Liver (tissue), 9 donors: ENCODE data around the gene DSG3. TPM values are rescaled to one million over a fixed set of nuclear protein-coding genes. Genes with fewer than 3 reads are reported as not detected.

Experiments used
- DNase-seq: peaks from one replicate; pipeline ENCODE4 v3.0.0-alpha.2; 2017; ENCODE audit warnings: low spot score
- H3K27ac ChIP-seq, 2 donors: one replicate each; pipeline ENCODE4 v1.7.0; 2013; ENCODE audit warnings: inconsistent platforms in 2 of 2, low read length in 2 of 2, control low read depth in 1 of 2, low read depth in 1 of 2, mild to moderate bottlenecking in 1 of 2
- H3K27me3 ChIP-seq, 4 donors: one replicate each; pipeline versions ENCODE4 v1.6.1 to v1.7.0; 2013; ENCODE audit warnings: low read length in 3 of 4, inconsistent platforms in 1 of 4, mild to moderate bottlenecking in 1 of 4, moderate library complexity in 1 of 4; ENCODE audit not compliant: control insufficient read depth in 4 of 4, insufficient read depth in 4 of 4
- H3K36me3 ChIP-seq, 4 donors: one replicate each; pipeline versions ENCODE4 v1.6.1 to v1.7.0; 2013; ENCODE audit warnings: low read length in 3 of 4, mild to moderate bottlenecking in 3 of 4, low read depth in 1 of 4, moderate library complexity in 1 of 4; ENCODE audit not compliant: control insufficient read depth in 4 of 4, insufficient read depth in 3 of 4
- H3K4me1 ChIP-seq, 4 donors: one replicate each; pipeline versions ENCODE4 v1.6.1 to v1.7.0; 2013; ENCODE audit warnings: low read length in 3 of 4, mild to moderate bottlenecking in 3 of 4, moderate library complexity in 1 of 4; ENCODE audit not compliant: control insufficient read depth in 4 of 4, insufficient read depth in 4 of 4
- H3K4me3 ChIP-seq, 3 donors: one replicate each; pipeline versions ENCODE4 v1.6.1 to v1.7.0; 2013; ENCODE audit warnings: low read length in 3 of 3, control low read depth in 1 of 3, low read depth in 1 of 3, mild to moderate bottlenecking in 1 of 3
- H3K9ac ChIP-seq, 2 donors: one replicate each; pipeline ENCODE4 v1.7.0; 2013; ENCODE audit warnings: low read length in 2 of 2, mild to moderate bottlenecking in 2 of 2, moderate library complexity in 2 of 2, control low read depth in 1 of 2, low read depth in 1 of 2
- H3K9me3 ChIP-seq, 4 donors: one replicate each; pipeline versions ENCODE4 v1.6.1 to v1.7.0; 2013; ENCODE audit warnings: low read length in 3 of 4; ENCODE audit not compliant: control insufficient read depth in 4 of 4
- EGR1 ChIP-seq, 2 donors: IDR thresholded peaks; 2 replicates each; pipeline ENCODE4 v1.6.1; 2016 to 2018; ENCODE audit warnings: antibody characterized with exemption in 2 of 2, low read depth in 2 of 2
- FOXA1 ChIP-seq: IDR thresholded peaks from 2 replicates; pipeline ENCODE4 v1.6.1; 2016; ENCODE audit warnings: antibody characterized with exemption
- FOXA2 ChIP-seq: IDR thresholded peaks from 2 replicates; pipeline ENCODE4 v1.6.1; 2016; ENCODE audit warnings: antibody characterized with exemption
- HNF4G ChIP-seq: IDR thresholded peaks from 2 replicates; pipeline ENCODE4 v1.6.1; 2016; ENCODE audit warnings: antibody characterized with exemption
- JUND ChIP-seq, 2 donors: IDR thresholded peaks; 2 replicates each; pipeline ENCODE4 v1.6.1; 2016; ENCODE audit warnings: antibody characterized with exemption in 2 of 2
- RAD21 ChIP-seq, 2 donors: IDR thresholded peaks; 2 replicates each; pipeline ENCODE4 v1.6.1; 2016; ENCODE audit warnings: antibody characterized with exemption in 2 of 2, mild to moderate bottlenecking in 2 of 2
- RXRA ChIP-seq, 2 donors: IDR thresholded peaks; 2 replicates each; pipeline ENCODE4 v1.6.1; 2017 to 2018; ENCODE audit warnings: antibody characterized with exemption in 2 of 2, mild to moderate bottlenecking in 1 of 2
- SP1 ChIP-seq: IDR thresholded peaks from 2 replicates; pipeline ENCODE4 v1.6.1; 2018; ENCODE audit warnings: antibody characterized with exemption, mild to moderate bottlenecking
- TAF1 ChIP-seq: conservative IDR thresholded peaks from 2 replicates; pipeline ENCODE4 v1.6.1; 2016; ENCODE audit warnings: antibody characterized with exemption, mild to moderate bottlenecking
- YY1 ChIP-seq: IDR thresholded peaks from 2 replicates; pipeline ENCODE4 v1.6.1; 2016; ENCODE audit warnings: antibody characterized with exemption, mild to moderate bottlenecking
- WGBS: extraction: QIAGEN DNeasy Blood & Tissue Kit; methylation state at CpG from one replicate; pipeline ENCODE4 v1.1.7; 2013; 5-methylcytosine and 5-hydroxymethylcytosine counted together
- polyA plus RNA-seq, 2 donors: library from polyadenylated mRNA; stranded (reverse) in 1 of 2; unstranded in 1 of 2; fragments of 200-250 nt in 1 of 2; fragments of >200 nt in 1 of 2; fragmentation: Nextera tagmentation in 1 of 2; extraction: Ambion mirVana in 1 of 2; gene quantifications; one replicate each; pipeline versions ENCODE4 v1.2.1 to v1.2.3, GENCODE V29; 2013 to 2015
- total RNA-seq, 2 donors: library from RNA; depleted of rRNA; stranded (reverse); fragments of >200 nt; gene quantifications; one replicate each; pipeline ENCODE4 v1.2.3, GENCODE V29; 2014
- TF ChIP-seq, protein P1 (sequence below): IDR thresholded peaks from 2 replicates; pipeline ENCODE4 v1.6.1; 2016; ENCODE audit warnings: antibody characterized with exemption, mild to moderate bottlenecking
- TF ChIP-seq, protein P2 (sequence below): IDR thresholded peaks from 2 replicates; pipeline ENCODE4 v1.6.1; 2016; ENCODE audit warnings: antibody characterized with exemption
- TF ChIP-seq, protein P3 (sequence below): IDR thresholded peaks from 2 replicates; pipeline ENCODE4 v1.6.1; 2016; ENCODE audit warnings: antibody characterized with exemption
- TF ChIP-seq, protein P4 (sequence below): fragments of 150-350 bp; IDR thresholded peaks from 2 replicates; pipeline ENCODE4 v1.5.1; 2017; ENCODE audit warnings: improper control_type of control experiment, low read depth, low read length; ENCODE audit not compliant: missing input control
- donor health status: healthy.
- donor health status: healthy.
- donor health status: healthy.
- donor health status: healthy.
- donor health status: healthy.

The DSG3 gene
- total and polyA plus RNA-seq, 4 donors, result not detected

- Histone ChIP-seq H3K27me3 (no peaks in the 10 kb centered on the region), H3K27ac (no peak overlapping the region), H3K4me3 (no peak overlapping the region), H3K9ac (no peak overlapping the region), H3K9me3 (no peaks in the 10 kb centered on the region), H3K36me3 (no peaks in the 10 kb centered on the region), H3K4me1 (no peaks in the 10 kb centered on the region)
- WGBS, result 90% methylated on average over 6 of the region's 6 CpGs
- no peak for TF ChIP-seq JUND (IDR thresholded peaks at IDR 0.05)
- no peak for TF ChIP-seq RXRA (IDR thresholded peaks at IDR 0.05)
- no peak for DNase-seq
Observed at GRCh38 chr18:31440787-31441186, 6.8 kb upstream of the DSG3 start.

GRCh38 chr18:31441493-31441892, 6.0 kb upstream of the DSG3 start:
- Histone ChIP-seq H3K9ac (no peak overlapping the region), H3K4me3 (no peak overlapping the region), H3K27ac (no peak overlapping the region), H3K9me3 (no peaks in the 10 kb centered on the region), H3K27me3 (no peaks in the 10 kb centered on the region), H3K36me3 (no peaks in the 10 kb centered on the region), H3K4me1 (no peaks in the 10 kb centered on the region)
- TF ChIP-seq, protein P1, sequence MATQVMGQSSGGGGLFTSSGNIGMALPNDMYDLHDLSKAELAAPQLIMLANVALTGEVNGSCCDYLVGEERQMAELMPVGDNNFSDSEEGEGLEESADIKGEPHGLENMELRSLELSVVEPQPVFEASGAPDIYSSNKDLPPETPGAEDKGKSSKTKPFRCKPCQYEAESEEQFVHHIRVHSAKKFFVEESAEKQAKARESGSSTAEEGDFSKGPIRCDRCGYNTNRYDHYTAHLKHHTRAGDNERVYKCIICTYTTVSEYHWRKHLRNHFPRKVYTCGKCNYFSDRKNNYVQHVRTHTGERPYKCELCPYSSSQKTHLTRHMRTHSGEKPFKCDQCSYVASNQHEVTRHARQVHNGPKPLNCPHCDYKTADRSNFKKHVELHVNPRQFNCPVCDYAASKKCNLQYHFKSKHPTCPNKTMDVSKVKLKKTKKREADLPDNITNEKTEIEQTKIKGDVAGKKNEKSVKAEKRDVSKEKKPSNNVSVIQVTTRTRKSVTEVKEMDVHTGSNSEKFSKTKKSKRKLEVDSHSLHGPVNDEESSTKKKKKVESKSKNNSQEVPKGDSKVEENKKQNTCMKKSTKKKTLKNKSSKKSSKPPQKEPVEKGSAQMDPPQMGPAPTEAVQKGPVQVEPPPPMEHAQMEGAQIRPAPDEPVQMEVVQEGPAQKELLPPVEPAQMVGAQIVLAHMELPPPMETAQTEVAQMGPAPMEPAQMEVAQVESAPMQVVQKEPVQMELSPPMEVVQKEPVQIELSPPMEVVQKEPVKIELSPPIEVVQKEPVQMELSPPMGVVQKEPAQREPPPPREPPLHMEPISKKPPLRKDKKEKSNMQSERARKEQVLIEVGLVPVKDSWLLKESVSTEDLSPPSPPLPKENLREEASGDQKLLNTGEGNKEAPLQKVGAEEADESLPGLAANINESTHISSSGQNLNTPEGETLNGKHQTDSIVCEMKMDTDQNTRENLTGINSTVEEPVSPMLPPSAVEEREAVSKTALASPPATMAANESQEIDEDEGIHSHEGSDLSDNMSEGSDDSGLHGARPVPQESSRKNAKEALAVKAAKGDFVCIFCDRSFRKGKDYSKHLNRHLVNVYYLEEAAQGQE, result no peak
- TF ChIP-seq FOXA1 (no peak), SP1 (no peak), JUND (IDR thresholded peaks at IDR 0.05) (no peak), FOXA2 (no peak), TAF1 (no peak)
- TF ChIP-seq, protein P2, sequence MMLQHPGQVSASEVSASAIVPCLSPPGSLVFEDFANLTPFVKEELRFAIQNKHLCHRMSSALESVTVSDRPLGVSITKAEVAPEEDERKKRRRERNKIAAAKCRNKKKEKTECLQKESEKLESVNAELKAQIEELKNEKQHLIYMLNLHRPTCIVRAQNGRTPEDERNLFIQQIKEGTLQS, result no peak
- 90% methylated on average over 4 of the region's 4 CpGs for whole genome bisulfite sequencing
- no peak for DNase-seq

- WGBS, result 82% methylated on average over 2 of the region's 2 CpGs
Observed at GRCh38 chr18:31444142-31444541, 3.4 kb upstream of the DSG3 start.

More at GRCh38 chr18:31444142-31444541, 3.4 kb upstream of the DSG3 start:
- Histone ChIP-seq H3K9ac (no peak overlapping the region), H3K36me3 (no peaks in the 10 kb centered on the region), H3K9me3 (no peaks in the 10 kb centered on the region), H3K4me1 (no peaks in the 10 kb centered on the region), H3K27me3 (no peaks in the 10 kb centered on the region), H3K27ac (no peak overlapping the region), H3K4me3 (no peak overlapping the region)
- no peak for TF ChIP-seq YY1
- no peak for TF ChIP-seq TAF1
- no peak for TF ChIP-seq FOXA1
- TF ChIP-seq EGR1 (IDR thresholded peaks at IDR 0.05; ENCODE audit: low read depth in 2 of 2), result no peak
- no peak for TF ChIP-seq FOXA2
- no peak for TF ChIP-seq HNF4G
- TF ChIP-seq RAD21 (IDR thresholded peaks at IDR 0.05), result no peak
- TF ChIP-seq, protein P3, sequence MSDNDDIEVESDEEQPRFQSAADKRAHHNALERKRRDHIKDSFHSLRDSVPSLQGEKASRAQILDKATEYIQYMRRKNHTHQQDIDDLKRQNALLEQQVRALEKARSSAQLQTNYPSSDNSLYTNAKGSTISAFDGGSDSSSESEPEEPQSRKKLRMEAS, result no peak
- no peak for TF ChIP-seq RXRA (IDR thresholded peaks at IDR 0.05)
- TF ChIP-seq, protein P1, result no peak
- TF ChIP-seq, protein P2, result no peak
- TF ChIP-seq, protein P4, sequence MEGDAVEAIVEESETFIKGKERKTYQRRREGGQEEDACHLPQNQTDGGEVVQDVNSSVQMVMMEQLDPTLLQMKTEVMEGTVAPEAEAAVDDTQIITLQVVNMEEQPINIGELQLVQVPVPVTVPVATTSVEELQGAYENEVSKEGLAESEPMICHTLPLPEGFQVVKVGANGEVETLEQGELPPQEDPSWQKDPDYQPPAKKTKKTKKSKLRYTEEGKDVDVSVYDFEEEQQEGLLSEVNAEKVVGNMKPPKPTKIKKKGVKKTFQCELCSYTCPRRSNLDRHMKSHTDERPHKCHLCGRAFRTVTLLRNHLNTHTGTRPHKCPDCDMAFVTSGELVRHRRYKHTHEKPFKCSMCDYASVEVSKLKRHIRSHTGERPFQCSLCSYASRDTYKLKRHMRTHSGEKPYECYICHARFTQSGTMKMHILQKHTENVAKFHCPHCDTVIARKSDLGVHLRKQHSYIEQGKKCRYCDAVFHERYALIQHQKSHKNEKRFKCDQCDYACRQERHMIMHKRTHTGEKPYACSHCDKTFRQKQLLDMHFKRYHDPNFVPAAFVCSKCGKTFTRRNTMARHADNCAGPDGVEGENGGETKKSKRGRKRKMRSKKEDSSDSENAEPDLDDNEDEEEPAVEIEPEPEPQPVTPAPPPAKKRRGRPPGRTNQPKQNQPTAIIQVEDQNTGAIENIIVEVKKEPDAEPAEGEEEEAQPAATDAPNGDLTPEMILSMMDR, result no peak
- TF ChIP-seq JUND (IDR thresholded peaks at IDR 0.05), result no peak
- DNase-seq, result no peak
